NCI-H1417 (cell line): ENCODE results near the gene GPX2.

Experiments
- DNase-seq, 3 experiments: peaks; one replicate each; lab custom pipeline; 2025; lab: John Stamatoyannopoulos, UW

Gene GPX2

DNA sequence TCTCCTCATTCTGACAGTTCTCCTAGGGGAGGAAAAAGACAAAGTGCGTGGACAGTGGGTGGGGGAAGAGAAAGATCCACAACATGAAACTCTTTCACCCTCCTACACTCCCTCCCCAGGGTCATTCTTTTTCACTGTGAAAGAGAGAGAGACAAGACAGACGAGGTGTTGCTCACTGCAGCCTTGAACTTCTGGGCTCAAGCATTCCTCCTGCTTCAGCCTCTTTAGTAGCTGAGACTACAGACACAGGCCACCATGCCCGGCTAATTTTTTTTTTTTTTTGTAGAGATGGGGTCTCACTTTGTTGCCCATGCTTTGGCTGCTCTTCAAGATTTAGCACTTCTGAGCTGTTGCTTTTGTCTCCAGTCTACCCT is 2.7 kb downstream of the GPX2 start:
- no peak for DNase-seq

DNA sequence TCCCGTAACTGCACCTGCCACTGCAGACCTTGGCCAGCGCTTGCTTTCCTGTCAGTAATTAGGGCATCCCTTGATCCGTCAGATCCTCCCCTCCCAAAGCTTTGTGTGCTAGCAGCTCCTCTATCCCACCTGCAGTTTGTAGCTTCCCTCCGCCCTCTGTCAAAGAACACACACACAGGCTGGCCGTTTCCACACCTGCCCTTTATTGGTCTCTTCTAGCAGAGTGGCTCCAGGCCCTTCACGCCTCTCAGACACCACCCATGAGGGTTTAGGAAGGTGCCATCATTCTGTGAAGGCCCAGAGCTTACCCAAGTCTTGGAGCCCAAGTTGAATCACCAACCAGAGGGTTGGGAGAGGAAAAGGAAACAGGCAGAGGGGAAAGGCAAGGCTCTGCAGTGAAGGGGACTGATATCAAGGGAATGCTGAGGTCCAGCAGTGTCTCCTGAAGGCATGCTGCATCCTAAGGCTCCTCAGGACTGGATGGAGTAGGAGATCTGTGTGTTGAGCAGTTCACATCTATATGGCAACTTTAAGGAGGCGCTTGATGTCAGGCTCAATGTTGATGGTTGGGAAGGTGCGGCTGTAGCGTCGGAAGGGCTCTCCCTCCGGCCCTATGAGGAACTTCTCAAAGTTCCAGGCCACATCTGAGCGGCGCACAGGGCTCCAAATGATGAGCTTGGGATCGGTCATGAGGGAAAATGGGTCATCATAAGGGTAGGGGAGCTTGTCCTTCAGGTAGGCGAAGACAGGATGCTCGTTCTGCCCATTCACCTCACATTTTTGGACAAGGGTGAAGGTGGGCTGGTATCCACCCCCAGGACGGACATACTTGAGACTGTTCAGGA is 3.4 kb downstream of the GPX2 start:
- peak; percentile 49 to 84 (median 53) for DNase-seq

DNA sequence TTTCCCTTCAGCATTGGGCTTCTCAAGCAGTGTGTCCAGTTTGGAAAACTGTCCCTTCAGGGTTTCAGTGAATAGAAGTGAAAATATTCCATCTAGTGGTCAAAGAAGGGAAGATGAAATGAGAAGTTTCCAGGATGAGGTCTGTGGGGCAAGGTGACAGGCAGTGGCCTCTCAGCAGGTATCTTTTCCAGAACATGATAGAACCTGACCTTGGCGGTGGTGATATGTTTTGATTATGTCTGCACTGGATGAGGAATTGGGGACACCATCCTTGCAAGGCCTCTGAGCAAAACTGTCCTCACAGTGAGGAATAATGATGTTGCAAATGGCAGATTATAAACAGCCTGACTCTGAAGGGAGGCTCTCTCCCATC is 4.7 kb downstream of the GPX2 start:
- peak in 1 of 3 experiments; percentile 3 for DNase-seq

DNA sequence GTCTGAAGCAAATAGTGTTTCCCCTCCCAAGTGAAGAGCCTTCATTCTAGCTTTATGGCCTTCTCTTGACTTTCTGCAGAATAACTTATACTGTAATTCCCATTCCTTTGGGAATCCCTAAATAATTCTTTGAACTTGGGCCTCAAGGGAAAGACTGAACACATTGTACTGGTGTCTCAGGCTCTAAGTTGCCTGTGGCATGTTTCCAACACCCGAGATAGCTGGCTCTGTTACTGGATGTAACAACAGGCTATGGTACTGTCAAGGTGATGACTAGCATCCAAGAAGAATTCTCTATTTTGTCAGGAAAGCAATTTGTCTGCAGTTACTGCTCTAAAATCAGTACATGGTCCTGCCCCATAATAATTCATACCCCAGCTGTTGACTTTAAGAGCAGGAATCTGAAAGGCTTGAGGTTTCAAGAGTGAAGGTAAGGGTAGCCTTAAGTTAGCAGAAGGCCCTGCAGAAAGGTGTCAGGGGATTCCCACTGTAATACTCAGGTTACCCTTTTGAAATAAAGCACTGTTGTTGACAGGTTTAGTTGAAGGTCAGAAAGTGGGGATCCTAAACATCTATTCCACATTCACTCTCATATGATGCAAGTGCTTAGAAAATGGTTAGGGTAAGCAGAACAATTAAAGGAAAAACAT is 5.2 kb downstream of the GPX2 start:
- peak in 1 of 3 experiments; percentile 3 for DNase-seq

DNA sequence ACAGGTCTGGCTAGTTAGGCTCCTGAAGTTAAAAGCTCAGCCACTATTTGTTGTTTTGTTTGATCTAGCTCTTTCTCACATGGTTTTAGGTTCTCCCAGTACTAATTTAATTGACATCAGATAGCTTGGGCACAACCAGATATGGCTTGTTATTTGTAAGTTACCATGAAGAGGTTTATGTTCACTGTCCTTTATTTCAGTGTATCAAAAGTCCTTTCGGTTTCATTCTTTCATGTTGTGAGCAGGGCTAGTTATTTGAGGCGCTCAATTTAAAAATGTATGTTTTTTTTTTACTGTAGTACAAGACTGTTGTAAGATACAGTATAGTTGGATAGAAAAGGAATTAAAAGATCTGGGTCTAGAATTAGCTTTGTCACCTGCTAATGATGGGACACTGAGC is 7.0 kb downstream of the GPX2 start:
- no peak for DNase-seq

DNA sequence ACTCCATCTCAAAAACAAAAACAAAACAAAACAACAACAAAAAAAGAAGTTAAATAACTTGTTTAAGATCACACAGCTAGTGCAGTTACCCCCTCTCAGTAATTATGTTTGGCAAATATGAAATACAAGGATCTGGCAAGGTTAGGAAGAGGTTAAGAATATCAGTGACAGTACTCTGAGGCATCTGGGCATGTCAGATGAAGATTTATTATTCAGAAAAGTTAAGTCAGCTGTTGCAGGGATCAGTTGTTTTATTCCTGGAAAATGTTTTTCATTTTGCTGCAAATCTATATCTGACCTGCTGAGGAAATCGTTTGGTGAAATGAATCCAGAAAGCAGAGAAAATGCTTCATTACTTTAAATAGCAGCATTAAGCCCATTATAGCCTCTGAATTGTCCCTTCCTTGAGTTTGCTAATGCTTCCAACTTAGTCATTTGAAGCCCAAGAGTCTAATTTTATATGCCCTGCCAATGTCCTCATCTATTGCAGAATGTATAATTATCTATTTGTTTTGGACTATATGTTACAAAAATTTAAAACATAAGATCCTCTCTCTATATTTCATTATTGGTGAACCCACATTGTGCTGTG is 8.1 kb downstream of the GPX2 start:
- no peak for DNase-seq

DNA sequence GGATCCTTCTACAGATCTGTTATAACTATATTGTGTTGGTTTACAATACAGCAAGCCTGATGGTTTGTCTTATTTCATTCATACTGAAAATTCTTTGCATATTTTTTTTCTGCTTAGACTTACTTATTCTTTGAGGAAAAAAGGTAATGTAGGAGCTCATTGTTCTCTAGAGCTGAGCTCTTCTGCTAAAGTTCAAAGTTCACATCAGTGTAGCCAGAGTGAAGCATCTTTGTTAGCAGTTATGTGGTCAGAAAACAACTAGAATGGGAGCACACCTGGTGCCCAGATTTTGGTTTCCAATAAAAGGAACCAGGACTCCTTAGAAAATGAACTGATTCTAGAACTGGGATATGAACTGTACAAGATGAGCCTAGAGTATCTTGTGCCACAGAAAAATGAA is 10.3 kb downstream of the GPX2 start:
- DNase-seq: no peak

DNA sequence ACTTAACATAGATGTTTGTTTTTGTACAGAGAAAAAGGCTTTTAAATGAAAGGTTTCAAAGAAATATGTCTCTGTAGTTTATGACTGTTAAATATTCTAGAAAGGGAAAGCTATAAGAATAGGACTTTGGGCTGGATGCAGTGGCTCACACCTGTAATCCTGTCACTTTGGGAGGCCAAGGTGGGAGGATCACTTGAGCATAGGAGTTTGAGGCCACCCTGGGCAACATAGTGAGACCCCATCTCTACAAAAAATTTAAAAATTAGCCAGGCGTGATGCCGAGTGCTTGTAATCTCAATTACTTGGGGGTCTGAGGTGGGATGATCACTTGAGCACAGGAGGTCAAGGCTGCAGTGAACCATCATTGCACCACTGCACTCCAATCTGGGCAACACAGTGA is 11.4 kb downstream of the GPX2 start:
- no peak for DNase-seq

DNA sequence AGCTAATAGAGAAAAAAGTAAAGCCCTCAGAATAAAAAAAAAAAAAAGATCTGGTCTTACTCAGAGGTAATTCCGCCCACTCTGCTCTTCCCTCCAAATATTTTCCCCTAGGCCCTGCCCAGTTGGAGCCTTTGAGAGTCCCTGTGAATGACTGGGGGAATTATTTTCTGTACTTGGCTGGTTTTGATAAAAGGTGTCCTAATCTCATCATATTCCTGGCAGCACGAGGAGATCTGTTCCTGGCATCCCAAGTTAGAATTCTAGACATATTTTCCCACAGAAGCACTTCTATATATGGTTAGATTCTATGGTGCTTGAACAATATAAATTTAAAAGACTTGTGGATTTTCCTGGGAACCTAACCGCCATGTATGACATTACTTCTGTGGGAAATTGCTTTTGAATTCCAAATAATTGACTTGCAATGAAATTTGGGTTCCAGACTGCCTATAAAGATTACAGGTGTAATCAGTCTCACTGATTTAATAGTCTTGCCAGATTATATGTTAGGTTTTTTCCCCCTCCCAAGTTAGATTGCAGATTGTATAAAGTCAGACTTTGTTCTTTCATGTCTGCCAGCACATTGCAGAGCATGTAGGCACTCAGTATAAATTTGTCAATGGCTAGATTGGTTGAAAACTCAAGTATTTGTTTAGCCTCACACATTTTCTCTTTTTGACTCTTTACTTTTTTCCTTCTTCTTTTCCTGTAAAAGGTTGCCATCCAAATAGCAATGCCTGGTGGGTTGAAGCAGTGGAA is 12.3 kb downstream of the GPX2 start:
- no peak for DNase-seq

DNA sequence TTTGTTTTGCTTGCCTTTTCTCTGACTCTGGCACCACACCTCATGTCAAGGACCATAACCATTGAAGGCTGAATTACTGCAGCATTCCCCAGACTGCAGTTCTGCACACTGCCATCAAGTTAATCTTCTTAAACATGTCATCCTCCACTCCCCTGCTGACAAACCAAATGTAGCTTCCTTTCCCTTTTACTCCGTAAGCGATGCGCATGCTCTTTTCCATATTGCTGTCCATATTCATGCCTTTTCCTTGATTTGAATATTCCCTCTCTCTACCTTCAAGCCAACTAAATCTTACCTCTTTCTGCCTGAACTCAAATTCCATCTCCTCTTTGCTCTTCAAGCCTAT is 13.6 kb downstream of the GPX2 start:
- no peak for DNase-seq

DNA sequence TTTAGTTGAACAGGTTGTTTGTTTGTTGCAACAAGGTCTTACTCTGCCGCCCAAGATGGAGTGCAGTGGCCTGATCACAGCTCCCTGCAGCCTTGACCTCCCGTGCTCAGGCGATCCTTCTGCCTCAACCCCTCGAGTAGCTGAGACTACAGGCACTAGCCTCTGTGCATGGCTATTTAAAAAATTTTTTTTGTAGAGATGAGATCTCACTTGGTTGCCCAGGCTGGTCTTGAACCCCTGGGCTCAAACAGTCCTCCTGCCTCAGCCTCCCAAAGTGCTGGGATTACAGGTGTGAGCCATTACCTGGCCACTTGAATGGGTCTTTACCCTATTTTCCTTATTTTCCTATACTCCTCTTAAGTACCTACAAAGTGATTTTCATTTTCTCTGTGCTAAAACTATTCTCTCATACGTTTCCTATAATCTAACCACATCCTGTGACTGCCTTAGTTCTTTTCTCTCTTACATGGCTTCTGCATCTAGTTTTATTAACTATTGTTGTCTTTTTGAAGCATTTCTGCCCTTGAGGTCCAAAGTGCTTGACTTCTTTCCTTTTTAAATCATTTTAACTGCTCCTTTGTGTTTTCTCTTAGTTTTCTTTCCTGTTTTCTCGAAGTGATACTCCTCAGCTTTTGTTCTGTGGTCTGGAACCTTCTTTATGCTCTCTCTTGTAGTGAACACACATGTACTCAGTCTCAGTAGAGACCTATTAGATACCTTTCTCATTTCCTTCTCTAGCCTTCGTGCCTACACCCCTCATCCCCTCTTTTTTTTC is 14.1 kb downstream of the GPX2 start:
- no peak for DNase-seq

DNA sequence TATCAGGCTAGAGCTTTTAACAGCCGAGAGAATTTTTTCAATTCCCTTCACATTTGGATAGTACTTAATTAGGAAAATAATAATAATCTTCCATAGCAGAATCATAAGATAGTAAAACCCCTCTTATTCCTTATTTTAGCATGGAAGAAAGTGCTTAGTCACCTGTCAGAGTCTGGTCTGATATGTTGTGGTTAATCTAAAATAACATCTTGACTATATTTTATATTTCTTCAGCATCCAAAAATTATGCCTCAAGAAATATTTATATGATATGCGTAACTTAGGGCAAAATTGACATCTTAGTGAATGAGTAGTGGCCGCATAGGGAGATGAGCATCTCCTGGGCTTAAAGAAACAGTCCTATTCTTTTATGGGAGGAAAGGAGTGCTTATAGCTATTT is 15.5 kb downstream of the GPX2 start:
- DNase-seq: no peak

DNA sequence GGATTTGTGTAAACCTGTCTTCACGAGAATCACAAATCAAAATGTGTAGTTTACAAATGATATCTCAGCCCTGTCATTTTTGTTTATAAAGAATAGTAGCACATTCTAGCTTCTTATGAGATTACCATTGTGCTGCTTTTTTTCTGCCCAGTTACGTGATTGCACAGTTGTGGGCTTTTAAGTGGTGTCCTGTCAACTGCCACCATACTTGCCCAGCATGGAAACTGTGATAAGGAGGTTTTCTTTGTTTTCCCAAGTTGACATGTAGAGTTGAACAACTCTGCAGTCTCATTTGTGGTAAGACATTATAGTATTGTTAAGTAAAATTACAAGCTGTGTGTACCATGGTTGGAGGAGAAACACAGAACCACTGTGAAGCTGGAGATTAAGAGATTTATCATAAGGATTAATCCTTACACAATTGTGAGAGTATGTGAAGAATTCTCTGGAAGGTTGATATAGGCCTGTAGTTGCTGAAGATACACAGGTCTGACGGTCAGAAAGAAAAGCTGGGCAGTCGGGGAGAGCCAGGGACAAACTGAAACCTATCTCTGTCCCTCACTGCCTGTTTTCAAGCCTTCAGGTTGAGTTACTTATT is 16.0 kb downstream of the GPX2 start:
- DNase-seq: no peak

DNA sequence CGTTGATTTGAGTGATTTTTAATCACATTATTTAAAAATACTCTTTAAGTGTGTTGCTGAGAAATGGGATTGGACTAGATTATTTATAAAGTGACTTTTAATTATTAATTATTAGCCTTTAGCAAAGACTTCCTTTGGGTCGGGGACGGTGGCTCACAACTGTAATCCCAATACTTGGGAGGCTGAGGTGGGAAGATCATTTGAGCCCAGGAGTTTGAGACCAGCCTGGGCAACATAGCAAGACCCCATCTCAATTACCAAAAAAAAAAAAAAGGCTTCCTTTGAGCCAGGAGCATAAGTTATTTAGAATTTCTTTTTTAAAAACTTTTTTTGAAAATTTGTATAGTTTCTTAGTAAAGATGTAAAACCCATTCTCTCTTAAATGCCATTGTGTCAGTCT is 19.5 kb downstream of the GPX2 start:
- no peak for DNase-seq

DNA sequence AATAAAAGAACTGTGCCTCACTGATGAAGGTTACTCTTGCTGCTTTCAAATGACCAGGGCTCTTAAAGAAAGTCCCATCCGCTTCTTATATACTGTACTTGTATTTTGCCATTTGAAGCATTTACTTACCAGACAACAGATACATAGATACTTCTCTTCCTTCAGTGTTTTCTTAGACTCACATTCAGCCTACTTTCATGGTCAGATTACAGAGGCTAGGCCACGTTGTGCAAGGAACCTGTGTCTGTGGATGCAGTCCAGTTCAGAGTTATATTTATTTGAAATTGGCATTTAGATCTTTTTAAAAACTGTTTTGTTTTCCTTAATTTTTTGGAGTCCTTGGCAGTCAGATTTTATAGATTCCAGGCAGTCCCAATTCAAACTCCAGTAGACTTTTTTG is 22.1 kb downstream of the GPX2 start:
- no peak for DNase-seq

DNA sequence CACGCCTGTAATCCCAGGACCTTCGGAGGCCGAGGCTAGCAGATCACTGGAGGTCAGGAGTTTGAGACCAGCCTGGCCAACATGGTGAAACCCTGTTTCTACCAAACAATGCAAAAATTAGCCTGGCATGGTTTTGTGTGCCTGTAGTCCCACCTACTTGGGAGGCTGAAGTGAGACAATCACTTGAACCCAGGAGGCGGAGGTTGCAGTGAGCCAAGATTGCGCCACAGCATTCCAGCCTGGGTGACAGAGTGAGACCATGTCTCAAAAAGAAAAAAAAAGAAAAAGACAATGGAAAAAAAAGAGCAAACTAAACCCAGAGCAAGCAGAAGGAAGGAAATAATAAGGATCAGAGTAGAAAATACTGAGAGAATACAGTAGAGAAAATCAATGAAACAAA is 22.9 kb downstream of the GPX2 start:
- DNase-seq: no peak

DNA sequence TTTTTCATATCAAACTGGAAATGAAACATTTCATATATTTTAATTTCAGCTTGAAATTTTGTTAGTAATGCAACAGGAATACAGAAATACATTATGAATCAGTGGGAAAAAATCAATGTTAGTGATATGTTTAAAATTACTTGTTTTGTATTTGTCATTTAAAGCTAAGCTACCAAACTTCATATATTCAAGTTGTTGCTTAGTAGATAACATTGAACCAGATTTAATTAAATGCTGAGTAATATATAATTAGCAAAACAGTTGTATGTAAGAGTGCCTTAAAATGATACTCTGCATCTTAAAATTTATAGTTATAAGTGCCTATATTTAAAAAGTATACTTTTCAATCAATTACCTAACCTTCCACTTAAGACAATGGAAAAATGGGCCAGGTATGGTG is 23.3 kb downstream of the GPX2 start:
- no peak for DNase-seq

DNA sequence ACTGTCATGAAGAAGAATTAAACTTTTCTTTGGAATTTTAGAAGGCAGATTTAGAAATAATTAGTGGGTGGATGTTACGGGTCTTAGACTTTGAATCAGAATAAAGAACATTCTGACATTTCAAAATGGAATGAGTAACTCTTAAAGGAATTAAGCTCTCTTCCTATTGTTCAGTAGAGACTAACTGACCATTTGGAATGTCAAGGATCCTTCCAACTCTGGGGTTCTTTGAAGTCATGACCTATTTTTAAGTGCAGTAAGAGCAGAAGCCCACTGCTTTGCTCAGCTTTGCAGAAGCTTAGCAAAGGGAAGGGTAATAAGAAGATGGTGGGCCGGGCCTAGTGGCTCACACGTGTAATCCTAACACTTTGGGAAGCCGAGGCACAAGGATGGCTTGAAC is 24.3 kb downstream of the GPX2 start:
- DNase-seq: no peak

DNA sequence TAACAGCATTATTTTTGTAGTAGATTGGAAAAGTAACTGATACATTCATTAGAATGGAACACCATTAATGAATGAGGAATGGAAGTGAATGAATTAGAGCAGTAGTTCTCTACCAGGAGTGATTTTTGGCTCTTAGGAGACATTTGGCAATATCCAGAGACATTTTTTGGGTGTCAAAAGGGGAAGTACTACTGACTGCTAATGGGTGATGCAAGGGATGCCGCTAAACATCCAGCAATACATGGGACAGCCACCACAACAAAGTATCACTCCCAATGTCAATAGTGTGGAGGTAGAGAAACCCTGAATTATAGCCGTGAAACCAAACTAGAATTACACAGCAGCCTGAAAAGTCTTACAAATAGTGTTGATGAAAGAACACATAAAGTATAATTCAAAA is 26.7 kb downstream of the GPX2 start:
- DNase-seq: no peak

DNA sequence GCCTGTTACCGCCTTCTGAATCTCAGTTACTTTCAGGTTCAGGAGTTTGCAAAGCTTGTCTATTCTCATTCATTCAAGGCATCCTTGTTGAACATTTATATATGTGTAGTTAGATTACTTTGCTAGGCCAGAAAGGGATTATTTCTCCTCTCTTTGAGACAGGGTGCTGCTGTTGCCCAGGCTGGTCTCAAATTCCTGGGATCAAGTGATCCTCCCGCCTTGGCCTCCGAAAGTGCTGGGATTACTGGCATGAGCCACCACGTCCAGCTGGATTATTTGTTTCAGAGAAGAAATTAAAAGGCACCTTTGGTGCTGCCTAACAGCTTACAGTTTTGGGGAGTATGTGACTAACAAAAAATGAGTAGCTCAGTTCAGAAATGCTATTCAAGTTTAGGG is 27.5 kb downstream of the GPX2 start:
- no peak for DNase-seq

DNA sequence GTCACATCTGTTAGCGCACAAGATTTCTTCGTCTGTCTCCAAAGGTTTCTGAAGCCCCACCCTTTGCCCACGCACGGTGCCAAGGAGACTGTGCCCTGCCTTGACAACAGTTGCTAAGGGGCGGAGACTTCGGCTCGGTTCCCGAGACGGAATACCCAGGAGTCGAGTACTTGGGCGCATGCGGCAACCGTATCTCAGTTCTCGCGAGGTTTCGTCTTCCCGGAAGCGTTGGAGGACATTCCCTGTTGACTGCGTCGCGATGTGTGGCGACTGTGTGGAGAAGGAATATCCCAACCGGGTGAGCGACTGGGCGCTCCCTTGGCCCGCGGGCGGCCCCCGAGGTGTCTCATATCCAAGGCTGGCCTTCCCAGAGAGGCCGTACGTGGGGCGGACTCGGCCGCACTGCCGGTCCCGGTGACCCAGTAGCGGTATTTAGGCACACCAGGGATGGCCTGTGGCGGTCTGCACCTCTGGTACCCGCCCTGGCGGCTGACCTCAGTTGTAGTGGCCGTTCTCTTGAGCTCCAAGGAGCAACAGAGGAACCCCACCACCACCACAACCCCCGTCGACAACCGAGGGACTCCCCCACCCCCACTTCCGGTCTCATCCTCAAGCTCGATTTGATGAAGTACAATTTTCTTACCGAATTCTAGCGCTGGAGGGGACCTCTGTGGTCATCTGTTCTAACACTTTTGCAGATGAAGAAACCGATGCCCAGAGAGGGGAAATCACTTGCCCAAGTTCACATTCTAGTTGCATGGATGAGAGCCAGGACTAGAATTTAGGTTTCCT is 28.1 kb downstream of the GPX2 start, which contains the start of gene CHURC1:
TSS of gene CHURC1 (plus strand) at position 219 of the 792 bp plus-strand sequence. CDS start at position 260, 41 bp downstream.
- peak; percentile 94 to 100 (median 98) for DNase-seq
